ENCODE results near the gene SLC38A2.

- TF ChIP-seq, protein P1, sequence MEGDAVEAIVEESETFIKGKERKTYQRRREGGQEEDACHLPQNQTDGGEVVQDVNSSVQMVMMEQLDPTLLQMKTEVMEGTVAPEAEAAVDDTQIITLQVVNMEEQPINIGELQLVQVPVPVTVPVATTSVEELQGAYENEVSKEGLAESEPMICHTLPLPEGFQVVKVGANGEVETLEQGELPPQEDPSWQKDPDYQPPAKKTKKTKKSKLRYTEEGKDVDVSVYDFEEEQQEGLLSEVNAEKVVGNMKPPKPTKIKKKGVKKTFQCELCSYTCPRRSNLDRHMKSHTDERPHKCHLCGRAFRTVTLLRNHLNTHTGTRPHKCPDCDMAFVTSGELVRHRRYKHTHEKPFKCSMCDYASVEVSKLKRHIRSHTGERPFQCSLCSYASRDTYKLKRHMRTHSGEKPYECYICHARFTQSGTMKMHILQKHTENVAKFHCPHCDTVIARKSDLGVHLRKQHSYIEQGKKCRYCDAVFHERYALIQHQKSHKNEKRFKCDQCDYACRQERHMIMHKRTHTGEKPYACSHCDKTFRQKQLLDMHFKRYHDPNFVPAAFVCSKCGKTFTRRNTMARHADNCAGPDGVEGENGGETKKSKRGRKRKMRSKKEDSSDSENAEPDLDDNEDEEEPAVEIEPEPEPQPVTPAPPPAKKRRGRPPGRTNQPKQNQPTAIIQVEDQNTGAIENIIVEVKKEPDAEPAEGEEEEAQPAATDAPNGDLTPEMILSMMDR (IDR thresholded peaks at IDR 0.05) = no peak
- TF ChIP-seq POLR2A (IDR thresholded peaks at IDR 0.05) = no peak
- no peak for TF ChIP-seq EP300 (IDR thresholded peaks at IDR 0.05)
These were observed 12.1 kb upstream of the SLC38A2 start for GRCh38 chr12:46384451-46385309.
